A549 (cell line): ENCODE results near the gene NTN4. TPM values are rescaled to one million over a fixed set of nuclear protein-coding genes. Genes with fewer than 3 reads are reported as not detected.
"Not testable (repeated sequence)": the region's sequence is repeated elsewhere in the genome, so short reads cannot be mapped to it uniquely, and the experiment has no call there.

Source experiments
- ATAC-seq, 2 experiments: fragments of 200-7000 bp in 1 of 2; fragments of >200 bp in 1 of 2; cut with Nextera tagmentation in 1 of 2; cut with Tn5 transposase in 1 of 2; 3 replicates each; pipeline versions ENCODE4 v1.8.0 to v1.9.1; 2018 to 2020; ENCODE audit warnings: mild to moderate bottlenecking in 1 of 2, moderate library complexity in 1 of 2
- CTCF ChIA-PET: fragments of 300-600 bp; sonication (Branson Sonifier 250); formaldehyde crosslinking; extraction: SDS; loops from one replicate; lab custom pipeline; 2021; ENCODE audit warnings: antibody characterized with exemption, inconsistent platforms; lab: Yijun Ruan, JAX
- POLR2A ChIA-PET: fragments of 350-600 bp; formaldehyde crosslinking; extraction: SDS; loops from one replicate; lab custom pipeline; 2021; ENCODE audit warnings: antibody characterized with exemption, inconsistent platforms; lab: Yijun Ruan, JAX
- DNase-seq, 2 experiments: peaks; one replicate each; pipeline versions ENCODE4 v3.0.0 to v3.0.0-alpha.2; 2011 to 2016; ENCODE audit warnings: low read depth in 1 of 2, low spot score in 1 of 2
- FAIRE-seq: peaks from 2 replicates; lab custom pipeline; 2011; peaks lifted over from hg19 to GRCh38; lab: Jason Lieb, UNC
- H3K27ac ChIP-seq, 2 experiments: fragments of >200 bp; sonication (Bioruptor Twin); formaldehyde crosslinking; 3 replicates each; pipeline ENCODE4 v1.5.1; 2016 to 2017
- H3K4me1 ChIP-seq: fragments of >200 bp; sonication (Bioruptor Twin); formaldehyde crosslinking; 3 replicates; pipeline ENCODE4 v1.6.1; 2016
- H3K4me2 ChIP-seq: fragments of >200 bp; sonication (Bioruptor Twin); formaldehyde crosslinking; 3 replicates; pipeline ENCODE4 v1.6.1; 2016
- H3K4me3 ChIP-seq: fragments of >200 bp; sonication (Bioruptor Twin); formaldehyde crosslinking; 3 replicates; pipeline ENCODE4 v1.5.1; 2016
- H3K9me3 ChIP-seq: fragments of >200 bp; sonication (Bioruptor Twin); formaldehyde crosslinking; 3 replicates; pipeline ENCODE4 v1.6.1; 2016
- BHLHE40 ChIP-seq: IDR thresholded peaks from 2 replicates; pipeline ENCODE4 v1.6.1; 2012; ENCODE audit warnings: low read depth, low read length, inconsistent platforms
- CBX2 ChIP-seq: fragments of 200-600 bp; sonication (generic); IDR thresholded peaks from 2 replicates; pipeline ENCODE4 v1.6.1; 2016; ENCODE audit warnings: low read depth, mild to moderate bottlenecking, borderline replicate concordance
- CHD2 ChIP-seq: fragments of 150-350 bp; IDR thresholded peaks from 2 replicates; pipeline ENCODE4 v1.6.1; 2014; ENCODE audit warnings: low read length; ENCODE audit not compliant: partially characterized antibody
- EHMT2 ChIP-seq: fragments of 200-600 bp; sonication (generic); IDR thresholded peaks from 2 replicates; pipeline ENCODE4 v1.6.1; 2016; ENCODE audit warnings: antibody characterized with exemption, low read depth, mild to moderate bottlenecking, moderate library complexity
- EP300 ChIP-seq, 2 experiments: fragments of >200 bp; sonication (Bioruptor Twin); formaldehyde crosslinking; IDR thresholded peaks; 2 replicates in 1 of 2; 3 replicates in 1 of 2; pipeline ENCODE4 v1.6.1; 2016 to 2017
- FOSB ChIP-seq: fragments of 250-450 bp; sonication (Bioruptor Pico); IDR thresholded peaks from 2 replicates; pipeline ENCODE4 v1.5.0; 2020; ENCODE audit warnings: mild to moderate bottlenecking, moderate library complexity
- FOSL2 ChIP-seq, 2 experiments: fragments of 450-650 bp in 1 of 2; fragments of >200 bp in 1 of 2; sonication (Bioruptor Twin) in 1 of 2; formaldehyde crosslinking; IDR thresholded peaks; 2 replicates each; pipeline versions ENCODE4 v1.5.0 to v1.6.1; 2016 to 2020; ENCODE audit warnings: mild to moderate bottlenecking in 1 of 2, moderate library complexity in 1 of 2
- FOXS1 ChIP-seq: fragments of 250-450 bp; sonication (Bioruptor Pico); IDR thresholded peaks from 2 replicates; pipeline ENCODE4 v1.5.0; 2020; ENCODE audit warnings: mild to moderate bottlenecking, moderate library complexity
- HEYL ChIP-seq: fragments of 250-450 bp; sonication (Bioruptor Pico); IDR thresholded peaks from 2 replicates; pipeline ENCODE4 v1.8.0; 2021; ENCODE audit warnings: mild to moderate bottlenecking, moderate library complexity
- HOXA7 ChIP-seq: fragments of 250-450 bp; sonication (Bioruptor Pico); IDR thresholded peaks from 2 replicates; pipeline ENCODE4 v1.5.0; 2020; ENCODE audit warnings: mild to moderate bottlenecking, moderate library complexity
- HOXB13 ChIP-seq: fragments of 250-450 bp; sonication (Bioruptor Pico); IDR thresholded peaks from 2 replicates; pipeline ENCODE4 v1.5.0; 2020; ENCODE audit warnings: low read depth, mild to moderate bottlenecking, moderate library complexity
- HOXB5 ChIP-seq: fragments of 250-450 bp; sonication (Bioruptor Pico); IDR thresholded peaks from 2 replicates; pipeline ENCODE4 v1.5.0; 2020; ENCODE audit warnings: mild to moderate bottlenecking, moderate library complexity
- JUN ChIP-seq, 2 experiments: fragments of >200 bp; sonication (Bioruptor Twin); formaldehyde crosslinking; IDR thresholded peaks; 2 replicates in 1 of 2; 3 replicates in 1 of 2; pipeline ENCODE4 v1.6.1; 2016 to 2017
- JUNB ChIP-seq: fragments of >200 bp; sonication (Bioruptor Twin); formaldehyde crosslinking; IDR thresholded peaks from 2 replicates; pipeline ENCODE4 v1.6.1; 2016
- NPAS2 ChIP-seq: fragments of 250-450 bp; sonication (Bioruptor Pico); IDR thresholded peaks from 2 replicates; pipeline ENCODE4 v1.8.0; 2022; ENCODE audit warnings: mild to moderate bottlenecking, moderate library complexity, borderline replicate concordance
- RAD21 ChIP-seq, 2 experiments: fragments of >200 bp in 1 of 2; sonication (Bioruptor Twin) in 1 of 2; formaldehyde crosslinking in 1 of 2; IDR thresholded peaks in 1 of 2; conservative IDR thresholded peaks in 1 of 2; 2 replicates in 1 of 2; 3 replicates in 1 of 2; pipeline ENCODE4 v1.6.1; 2012 to 2018; ENCODE audit warnings: inconsistent platforms in 1 of 2
- RARB ChIP-seq: fragments of 250-450 bp; sonication (Bioruptor Pico); IDR thresholded peaks from 2 replicates; pipeline ENCODE4 v1.8.0; 2021; ENCODE audit warnings: mild to moderate bottlenecking, moderate library complexity
- SMC3 ChIP-seq: fragments of >200 bp; sonication (Bioruptor Twin); formaldehyde crosslinking; IDR thresholded peaks from 3 replicates; pipeline ENCODE4 v1.6.1; 2018; ENCODE audit warnings: inconsistent platforms
- TFCP2L1 ChIP-seq: fragments of 250-450 bp; sonication (Bioruptor Pico); IDR thresholded peaks from 2 replicates; pipeline ENCODE4 v1.5.0; 2021; ENCODE audit warnings: mild to moderate bottlenecking
- TP53 ChIP-seq: fragments of 250-450 bp; sonication (Bioruptor Pico); IDR thresholded peaks from 2 replicates; pipeline ENCODE4 v1.5.0; 2021; ENCODE audit warnings: mild to moderate bottlenecking, moderate library complexity
- ZSCAN20 ChIP-seq: fragments of 250-450 bp; sonication (Bioruptor Pico); IDR thresholded peaks from 2 replicates; pipeline ENCODE4 v1.8.0; 2022; ENCODE audit warnings: mild to moderate bottlenecking, moderate library complexity
- WGBS: methylation state at CpG from one replicate; pipeline ENCODE4 v1.1.6; 2017; ENCODE audit errors: missing lambda C conversion rate; 5-methylcytosine and 5-hydroxymethylcytosine counted together
- polyA plus RNA-seq, 4 experiments: library from polyadenylated mRNA; depleted of rRNA in 3 of 4; stranded (reverse); fragments of >200 nt; fragmentation: RNase III in 1 of 4; extraction: RNeasy Plus Mini Kit Qiagen cat#74134 plus additional on column Dnase treatment in 1 of 4; gene quantifications; 2 replicates in 3 of 4; 3 replicates in 1 of 4; pipeline ENCODE4 v1.2.3, GENCODE V29; 2011 to 2017
- TF ChIP-seq, protein P1 (sequence below): fragments of >200 bp; sonication (Bioruptor Twin); formaldehyde crosslinking; IDR thresholded peaks from 2 replicates; pipeline ENCODE4 v1.6.1; 2016
- TF ChIP-seq, protein P2 (sequence below): fragments of >200 bp; sonication (Bioruptor Twin); formaldehyde crosslinking; IDR thresholded peaks from 3 replicates; pipeline ENCODE4 v1.6.1; 2016
- TF ChIP-seq, protein P3 (sequence below): fragments of 450-650 bp; IDR thresholded peaks from 2 replicates; pipeline ENCODE4 v1.6.1; 2014; ENCODE audit warnings: antibody characterized with exemption
- TF ChIP-seq, protein P4 (sequence below): IDR thresholded peaks from 2 replicates; pipeline ENCODE4 v1.6.1; 2012

Gene NTN4
- polyA plus RNA-seq, 2 of the 4 experiments (the other 2 are of a cell fraction) = 37.3 to 132 TPM

DNA sequence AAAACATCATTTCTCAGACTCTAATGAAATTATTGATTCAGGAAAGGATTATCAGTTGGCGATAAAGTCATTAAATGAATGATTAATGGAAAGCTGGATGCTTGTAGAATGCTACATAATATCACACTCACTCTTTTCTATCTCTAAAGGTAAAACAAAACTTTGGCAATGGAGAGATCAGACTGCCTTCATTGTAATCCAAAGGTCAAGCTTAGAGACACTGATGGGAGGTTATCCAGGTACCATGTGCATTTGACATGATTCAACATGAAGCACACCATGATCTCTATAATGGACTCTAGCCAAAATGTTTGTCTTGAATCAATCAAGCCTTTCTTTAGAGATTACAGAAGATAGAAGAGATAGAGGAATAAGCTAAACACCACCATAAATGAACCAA, 129.2 kb downstream of the NTN4 start (continued):
- TF ChIP-seq, protein P1, sequence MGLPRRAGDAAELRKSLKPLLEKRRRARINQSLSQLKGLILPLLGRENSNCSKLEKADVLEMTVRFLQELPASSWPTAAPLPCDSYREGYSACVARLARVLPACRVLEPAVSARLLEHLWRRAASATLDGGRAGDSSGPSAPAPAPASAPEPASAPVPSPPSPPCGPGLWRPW = no peak
- no peak for TF ChIP-seq CBX2
- no peak for TF ChIP-seq RAD21 (conservative IDR thresholded peaks at IDR 0.05 in 1 of 2, IDR thresholded peaks at IDR 0.05 in 1 of 2)
- TF ChIP-seq CHD2 = no peak
- TF ChIP-seq TFCP2L1 (CRISPR knock-in tag) = no peak

DNA sequence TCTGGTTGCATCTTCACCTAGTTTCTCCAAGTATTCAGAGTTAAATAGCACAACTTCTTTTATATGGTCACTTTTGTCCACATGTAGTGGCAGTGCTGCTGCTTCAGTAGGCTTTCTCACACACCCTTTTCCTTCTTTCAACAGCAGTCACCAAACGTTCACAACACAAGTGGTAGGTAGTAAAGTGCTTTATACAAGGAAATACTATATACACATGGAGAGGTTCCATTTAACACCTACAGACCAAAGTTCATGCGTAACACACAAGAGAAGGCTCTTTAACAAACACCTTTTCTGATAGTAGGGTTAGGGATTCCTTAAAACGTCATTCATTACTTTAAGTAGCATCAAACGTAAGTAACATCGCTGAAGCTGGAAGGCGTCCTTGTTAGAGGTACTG, 132.2 kb downstream of the NTN4 start:
- POLR2A ChIA-PET = no interaction called here
- peak; percentile 63 for FAIRE-seq

DNA sequence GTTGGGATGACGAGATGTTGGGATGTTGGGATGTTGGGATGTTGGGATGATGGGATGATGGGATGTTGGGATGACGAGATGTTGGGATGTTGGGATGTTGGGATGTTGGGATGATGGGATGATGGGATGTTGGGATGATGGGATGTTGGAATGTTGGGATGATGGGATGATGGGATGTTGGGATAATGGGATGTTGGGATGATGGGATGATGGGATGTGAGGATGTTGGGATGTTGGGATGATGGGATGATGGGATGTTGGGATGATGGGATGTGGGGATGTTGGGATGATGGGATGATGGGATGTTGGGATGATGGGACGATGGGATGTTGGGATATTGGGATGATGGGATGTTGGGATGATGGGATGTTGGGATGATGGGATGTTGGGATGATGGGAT, 135.9 kb downstream of the NTN4 start:
- peaks cover 47% of the 10 kb centered on the region for H3K4me1 ChIP-seq
- H3K9me3 ChIP-seq, CTCF ChIA-PET, FAIRE-seq, H3K4me3 ChIP-seq, DNase-seq, ATAC-seq: not testable (repeated sequence)
- H3K27ac ChIP-seq = peak overlapping the region; percentile 85 to 89
- H3K4me2 ChIP-seq = peak overlapping the region; percentile 55
- WGBS = 92% methylated on average over 3 of the region's 3 CpGs
- POLR2A ChIA-PET = interaction anchor here (0.5 to 1.0 kb wide), 2 partner anchors 21 to 138 kb away, joined by 3 to 4 read pairs; no protein-coding TSS in a partner anchor

More for the DNA sequence above, 132.2 kb downstream of the NTN4 start:
- H3K9me3 ChIP-seq = no peaks in the 10 kb centered on the region; the same call in 2 of the 3 replicates
- 68% methylated on average over 6 of the region's 6 CpGs for WGBS
- peak overlapping the region in 1 of 2 experiments; percentile 68; a peak in 3 of 6 replicates for H3K27ac ChIP-seq
- ATAC-seq = no peak
- H3K4me1 ChIP-seq = peaks cover 15% of the 10 kb centered on the region
- H3K4me2 ChIP-seq = no peak overlapping the region
- no peak for DNase-seq
- TF ChIP-seq TP53 = no peak
- no peak for TF ChIP-seq FOSB (CRISPR knock-in tag)
- TF ChIP-seq EHMT2 = no peak
- TF ChIP-seq, protein P2, sequence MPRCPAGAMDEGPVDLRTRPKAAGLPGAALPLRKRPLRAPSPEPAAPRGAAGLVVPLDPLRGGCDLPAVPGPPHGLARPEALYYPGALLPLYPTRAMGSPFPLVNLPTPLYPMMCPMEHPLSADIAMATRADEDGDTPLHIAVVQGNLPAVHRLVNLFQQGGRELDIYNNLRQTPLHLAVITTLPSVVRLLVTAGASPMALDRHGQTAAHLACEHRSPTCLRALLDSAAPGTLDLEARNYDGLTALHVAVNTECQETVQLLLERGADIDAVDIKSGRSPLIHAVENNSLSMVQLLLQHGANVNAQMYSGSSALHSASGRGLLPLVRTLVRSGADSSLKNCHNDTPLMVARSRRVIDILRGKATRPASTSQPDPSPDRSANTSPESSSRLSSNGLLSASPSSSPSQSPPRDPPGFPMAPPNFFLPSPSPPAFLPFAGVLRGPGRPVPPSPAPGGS = no peak
- no peak for TF ChIP-seq EP300 (IDR thresholded peaks at IDR 0.05)
- TF ChIP-seq, all 56 proteins: peak for 0
- CTCF ChIA-PET = interaction anchor here (0.9 kb wide), 1 partner anchor 9 kb away, joined by 3 read pairs; no protein-coding TSS in a partner anchor
- H3K4me3 ChIP-seq = no peak overlapping the region

DNA sequence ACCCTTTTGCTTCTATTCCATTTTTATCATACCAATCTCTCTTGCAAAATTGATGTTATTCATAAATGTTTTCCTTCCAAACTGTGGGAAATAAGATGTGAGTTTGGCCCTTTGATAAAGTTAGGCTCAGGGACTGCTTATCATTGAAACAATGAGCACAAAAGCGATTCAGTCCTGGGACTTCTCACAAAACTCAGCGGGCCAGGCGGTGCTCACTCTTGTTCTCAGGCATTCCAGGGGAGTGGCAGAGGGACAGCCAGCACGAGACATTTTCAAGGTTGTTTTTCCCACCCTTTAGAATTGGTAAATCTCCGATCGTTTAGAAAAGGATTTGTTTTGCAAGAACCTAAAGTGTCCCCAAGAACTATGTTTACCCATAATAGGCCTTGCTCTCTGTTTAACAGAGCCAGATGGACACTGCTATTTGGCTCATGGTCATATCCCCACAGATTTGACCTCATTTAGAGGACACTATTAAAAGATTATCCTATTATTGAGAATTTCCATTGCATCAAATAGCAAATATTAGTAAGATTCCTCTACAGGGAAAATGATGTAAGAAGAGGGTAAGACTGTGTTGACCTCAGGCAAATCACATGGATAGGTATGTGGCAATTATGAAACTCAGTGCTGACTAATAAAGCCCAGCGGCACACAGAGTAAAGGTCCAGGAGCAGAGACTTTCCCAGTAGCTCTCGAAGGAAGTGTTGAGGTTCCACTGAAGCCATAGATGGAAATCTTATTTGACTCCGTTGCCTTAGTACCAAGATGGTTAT, 136.6 kb downstream of the NTN4 start:
- peak overlapping the region; percentile 55 for H3K4me2 ChIP-seq
- 33% methylated on average over 9 of the region's 9 CpGs for WGBS
- H3K27ac ChIP-seq = peak overlapping the region; percentile 85 to 89
- peak; percentile 57 to 92 for DNase-seq
- H3K4me1 ChIP-seq = peaks cover 54% of the 10 kb centered on the region
- peak; percentile 92 for FAIRE-seq
- ChIA-PET CTCF (interaction anchor here (1.0 kb wide), 1 partner anchor 13 kb away, joined by 3 read pairs; no protein-coding TSS in a partner anchor), POLR2A (interaction anchor here (0.5 to 1.0 kb wide), 3 partner anchors 20 to 137 kb away, joined by 3 to 4 read pairs (median 3); no protein-coding TSS in a partner anchor)
- H3K9me3 ChIP-seq = no peaks in the 10 kb centered on the region; the same call in 2 of the 3 replicates
- no peak overlapping the region for H3K4me3 ChIP-seq
- peak; percentile 88 to 97 for ATAC-seq
- peak in 1 of 2 experiments; percentile 63; a peak in 4 of 5 replicates for TF ChIP-seq RAD21 (conservative IDR thresholded peaks at IDR 0.05 in 1 of 2, IDR thresholded peaks at IDR 0.05 in 1 of 2)
- TF ChIP-seq NPAS2 = peak; percentile 35; the same call in 1 of the 2 replicates
- TF ChIP-seq, protein P3, sequence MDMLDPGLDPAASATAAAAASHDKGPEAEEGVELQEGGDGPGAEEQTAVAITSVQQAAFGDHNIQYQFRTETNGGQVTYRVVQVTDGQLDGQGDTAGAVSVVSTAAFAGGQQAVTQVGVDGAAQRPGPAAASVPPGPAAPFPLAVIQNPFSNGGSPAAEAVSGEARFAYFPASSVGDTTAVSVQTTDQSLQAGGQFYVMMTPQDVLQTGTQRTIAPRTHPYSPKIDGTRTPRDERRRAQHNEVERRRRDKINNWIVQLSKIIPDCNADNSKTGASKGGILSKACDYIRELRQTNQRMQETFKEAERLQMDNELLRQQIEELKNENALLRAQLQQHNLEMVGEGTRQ = no peak
- TF ChIP-seq JUN (IDR thresholded peaks at IDR 0.05) = peak; percentile 98 to 99
- peak; percentile 30; the same call in 1 of the 2 replicates for TF ChIP-seq HOXA7 (CRISPR knock-in tag)
- TF ChIP-seq, protein P2 = peak; percentile 97
- peak; percentile 96 for TF ChIP-seq FOSL2 (IDR thresholded peaks at IDR 0.05)
- peak; percentile 98 for TF ChIP-seq FOSL2 (CRISPR knock-in tag; IDR thresholded peaks at IDR 0.05)
- peak; percentile 78 for TF ChIP-seq ZSCAN20 (CRISPR knock-in tag)
- peak; percentile 69; the same call in 1 of the 2 replicates for TF ChIP-seq BHLHE40
- TF ChIP-seq, protein P4, sequence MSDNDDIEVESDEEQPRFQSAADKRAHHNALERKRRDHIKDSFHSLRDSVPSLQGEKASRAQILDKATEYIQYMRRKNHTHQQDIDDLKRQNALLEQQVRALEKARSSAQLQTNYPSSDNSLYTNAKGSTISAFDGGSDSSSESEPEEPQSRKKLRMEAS = peak; percentile 60
- TF ChIP-seq, protein P1 = peak; percentile 99
- TF ChIP-seq FOXS1 (CRISPR knock-in tag) = peak; percentile 16; the same call in 1 of the 2 replicates
- TF ChIP-seq SMC3 = peak; percentile 48
- TF ChIP-seq HOXB5 (CRISPR knock-in tag) = peak; percentile 78; the same call in 1 of the 2 replicates
- TF ChIP-seq JUNB = peak; percentile 98
- peak; percentile 95 for TF ChIP-seq RARB
- TF ChIP-seq HOXB13 (CRISPR knock-in tag) = peak; percentile 26; the same call in 1 of the 2 replicates
- TF ChIP-seq HEYL (CRISPR knock-in tag) = peak; percentile 90
- peak; percentile 98 to 99 for TF ChIP-seq EP300 (IDR thresholded peaks at IDR 0.05)
